Stimulated activated CD4-positive, alpha-beta T cell treated with anti-CD3 and anti-CD28 coated beads, TNF-alpha, amount 100 ng/mL, for 1 hour (primary cell): Measurements from ENCODE around the gene MEGF8.

Experiments used
- DNase-seq, 3 donors: peaks; one replicate each; pipeline ENCODE4 v3.0.0-alpha.2; 2020; ENCODE audit warnings: low read depth in 3 of 3, low spot score in 1 of 3

The MEGF8 gene

DNA sequence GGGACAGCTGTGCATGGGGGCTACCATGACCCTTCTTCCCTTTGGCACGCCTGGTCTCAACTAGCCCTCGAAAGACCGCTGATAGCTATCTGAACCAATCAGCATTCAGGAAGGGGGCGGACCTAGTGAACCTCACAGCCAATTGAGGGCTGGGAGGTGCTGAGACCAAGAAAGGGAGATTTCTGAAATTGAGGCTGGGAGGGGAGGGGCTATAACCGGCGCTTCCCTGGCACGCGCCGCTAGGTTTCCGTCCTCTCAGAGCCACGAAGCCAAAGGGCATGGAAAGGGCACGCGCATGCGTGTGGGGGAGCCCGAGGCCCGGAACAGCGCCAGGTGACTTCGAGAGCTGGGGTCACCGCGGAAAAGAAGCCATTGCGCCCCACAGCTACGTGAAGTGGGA, 18.8 kb upstream of the MEGF8 start:
- DNase-seq: no peak

DNA sequence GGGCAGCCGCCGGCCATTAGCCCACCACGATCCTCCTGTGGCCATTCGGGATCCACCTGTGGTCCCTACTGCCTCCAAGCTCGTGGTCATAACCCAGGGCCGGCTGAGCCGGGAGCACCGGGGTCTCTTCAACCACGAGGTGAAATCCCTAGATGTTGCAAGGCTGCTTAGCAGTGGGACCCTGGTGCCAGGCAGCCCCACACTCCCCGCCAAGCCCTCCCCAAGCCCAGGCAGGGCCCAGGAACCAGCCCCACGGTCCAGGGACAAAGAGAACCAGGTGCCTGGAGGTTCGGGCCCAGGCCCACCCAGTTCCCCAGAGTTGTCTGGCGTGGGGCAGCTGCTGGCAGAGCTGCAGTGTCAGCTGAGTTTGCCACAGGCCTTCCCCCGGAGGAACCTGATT, 15.7 kb upstream of the MEGF8 start:
- DNase-seq: no peak

DNA sequence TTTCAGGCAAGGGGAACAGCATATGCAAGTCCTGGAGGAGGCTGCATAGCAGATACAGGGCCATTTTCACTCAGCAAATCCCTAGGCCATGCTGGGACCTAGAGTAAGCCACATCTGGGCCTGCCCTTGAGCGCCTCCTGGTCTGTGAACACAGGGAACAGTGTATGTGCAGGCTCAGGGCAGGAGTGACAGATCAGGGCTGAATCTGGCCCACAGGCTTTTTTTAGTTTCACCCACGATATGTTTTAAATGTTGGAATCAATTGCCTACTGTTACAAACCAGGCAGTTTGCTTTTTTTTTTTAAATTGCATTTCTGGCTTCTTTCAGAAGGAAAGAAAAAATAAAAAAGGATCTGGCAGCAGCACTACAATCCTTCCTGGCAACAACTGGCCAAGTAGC, 13.8 kb upstream of the MEGF8 start:
- no peak for DNase-seq

DNA sequence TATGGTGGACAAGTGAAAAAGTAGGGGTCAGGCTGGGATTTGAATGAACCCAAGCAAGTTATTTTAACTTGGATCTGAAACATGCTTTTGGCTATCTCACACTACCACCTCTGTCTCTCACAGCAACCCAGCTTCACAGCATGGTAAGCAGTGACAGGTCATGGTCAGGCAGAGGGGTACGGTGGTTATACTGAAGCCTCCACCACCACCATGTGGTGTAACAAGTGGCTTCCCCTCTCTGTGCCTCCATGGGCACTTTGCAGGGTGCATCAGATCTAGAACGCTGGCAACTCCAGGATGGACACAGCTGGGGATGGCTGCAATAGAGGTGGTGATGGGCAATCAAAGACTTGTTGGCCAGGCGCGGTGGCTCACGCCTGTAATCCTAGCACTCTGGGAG, 13.1 kb upstream of the MEGF8 start:
- DNase-seq: no peak

DNA sequence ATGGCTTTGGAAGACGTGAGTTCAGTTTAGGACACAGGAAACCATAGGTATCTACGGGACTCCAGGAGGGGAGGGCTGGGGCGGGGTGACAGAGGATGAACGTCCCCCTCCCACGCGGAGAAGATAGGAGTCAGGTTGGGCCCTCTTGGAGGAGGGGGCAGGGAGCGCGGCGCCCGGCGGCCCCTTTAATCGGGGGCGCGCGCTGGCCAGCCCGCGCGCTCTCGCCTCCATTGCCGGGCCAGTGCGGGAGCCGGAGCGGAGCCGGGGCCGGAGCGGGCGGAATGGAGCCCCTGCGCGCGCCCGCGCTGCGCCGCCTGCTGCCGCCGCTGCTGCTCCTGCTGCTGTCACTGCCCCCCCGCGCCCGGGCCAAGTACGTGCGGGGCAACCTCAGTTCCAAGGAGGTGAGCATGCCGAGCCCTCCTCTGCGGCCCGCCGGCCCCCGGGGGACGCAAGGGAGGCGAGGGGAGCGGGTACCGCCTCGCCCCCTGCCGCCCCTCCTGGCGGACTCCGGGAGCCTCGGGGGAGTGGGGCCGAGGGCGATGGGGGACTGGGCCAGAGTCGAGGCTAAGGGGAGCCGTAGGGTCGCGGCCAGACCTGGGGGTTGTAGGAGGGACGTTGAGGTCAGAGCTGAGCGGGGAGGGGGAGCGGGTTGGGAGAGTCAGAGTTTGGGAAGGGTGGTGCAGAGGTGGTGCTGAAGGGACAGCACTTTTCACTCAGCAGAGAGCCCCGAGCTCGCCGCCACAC, 12.2 kb upstream of the MEGF8 start, which contains the start of gene TMEM145:
Gene TMEM145, plus strand, starts transcription at position 214 of the 744 bp plus-strand sequence. Its CDS starts 68 bp downstream, at position 282.
- DNase-seq: no peak

DNA sequence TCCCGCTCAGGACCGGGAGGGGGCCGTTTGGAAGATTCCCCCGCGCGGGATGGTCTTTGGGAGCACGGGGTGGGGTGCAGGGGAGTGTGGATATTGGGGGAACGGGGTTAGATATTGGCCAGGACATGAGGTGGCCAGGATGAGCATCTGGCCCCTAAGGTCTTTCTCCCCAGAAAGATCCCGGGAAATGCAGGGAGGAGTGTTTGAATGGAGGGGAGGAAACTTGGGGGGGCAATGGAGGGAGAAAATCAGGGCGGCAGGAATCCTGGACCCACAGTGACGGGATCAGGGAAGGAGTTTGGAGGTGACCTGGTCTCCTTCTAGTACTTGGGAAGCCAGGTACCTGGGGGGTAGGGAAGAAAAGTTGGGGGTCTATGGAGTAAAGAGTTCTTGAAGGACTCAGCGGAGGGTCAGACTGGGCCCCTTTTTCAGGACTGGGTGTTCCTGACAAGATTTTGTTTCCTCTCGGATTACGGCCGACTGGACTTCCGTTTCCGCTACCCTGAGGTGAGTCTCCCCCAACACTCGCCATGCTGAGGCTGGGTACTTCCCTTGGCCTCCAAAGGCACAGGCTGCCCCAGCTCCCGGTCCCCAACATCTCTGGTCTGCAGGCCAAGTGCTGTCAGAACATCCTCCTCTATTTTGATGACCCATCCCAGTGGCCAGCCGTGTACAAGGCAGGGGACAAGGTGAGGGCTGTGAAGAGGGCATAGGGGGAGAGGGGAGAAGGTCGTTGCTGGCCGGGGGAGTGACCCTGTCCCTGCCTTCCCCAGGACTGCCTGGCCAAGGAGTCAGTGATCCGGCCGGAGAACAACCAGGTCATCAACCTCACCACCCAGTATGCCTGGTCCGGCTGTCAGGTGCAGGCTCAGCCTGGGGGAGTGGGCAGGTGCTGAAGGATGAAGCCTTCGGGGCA, 11.3 kb upstream of the MEGF8 start:
- no peak for DNase-seq

DNA sequence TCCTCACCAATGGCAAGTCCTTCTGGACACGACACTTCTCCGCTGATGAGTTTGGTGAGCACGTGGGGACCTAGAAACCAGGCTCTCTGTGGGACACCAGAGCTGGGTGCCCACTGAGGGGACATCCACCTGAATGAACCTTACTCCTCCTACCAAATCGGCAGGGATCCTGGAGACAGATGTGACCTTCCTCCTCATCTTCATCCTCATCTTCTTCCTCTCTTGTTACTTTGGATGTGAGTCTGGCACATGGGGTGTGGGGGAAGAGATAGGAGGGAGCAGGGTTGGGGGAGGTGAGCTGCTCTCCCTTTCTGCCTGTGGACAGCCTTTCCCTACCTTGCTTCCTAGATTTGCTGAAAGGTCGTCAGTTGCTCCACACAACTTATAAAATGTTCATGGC, 10.4 kb upstream of the MEGF8 start:
- no peak for DNase-seq

DNA sequence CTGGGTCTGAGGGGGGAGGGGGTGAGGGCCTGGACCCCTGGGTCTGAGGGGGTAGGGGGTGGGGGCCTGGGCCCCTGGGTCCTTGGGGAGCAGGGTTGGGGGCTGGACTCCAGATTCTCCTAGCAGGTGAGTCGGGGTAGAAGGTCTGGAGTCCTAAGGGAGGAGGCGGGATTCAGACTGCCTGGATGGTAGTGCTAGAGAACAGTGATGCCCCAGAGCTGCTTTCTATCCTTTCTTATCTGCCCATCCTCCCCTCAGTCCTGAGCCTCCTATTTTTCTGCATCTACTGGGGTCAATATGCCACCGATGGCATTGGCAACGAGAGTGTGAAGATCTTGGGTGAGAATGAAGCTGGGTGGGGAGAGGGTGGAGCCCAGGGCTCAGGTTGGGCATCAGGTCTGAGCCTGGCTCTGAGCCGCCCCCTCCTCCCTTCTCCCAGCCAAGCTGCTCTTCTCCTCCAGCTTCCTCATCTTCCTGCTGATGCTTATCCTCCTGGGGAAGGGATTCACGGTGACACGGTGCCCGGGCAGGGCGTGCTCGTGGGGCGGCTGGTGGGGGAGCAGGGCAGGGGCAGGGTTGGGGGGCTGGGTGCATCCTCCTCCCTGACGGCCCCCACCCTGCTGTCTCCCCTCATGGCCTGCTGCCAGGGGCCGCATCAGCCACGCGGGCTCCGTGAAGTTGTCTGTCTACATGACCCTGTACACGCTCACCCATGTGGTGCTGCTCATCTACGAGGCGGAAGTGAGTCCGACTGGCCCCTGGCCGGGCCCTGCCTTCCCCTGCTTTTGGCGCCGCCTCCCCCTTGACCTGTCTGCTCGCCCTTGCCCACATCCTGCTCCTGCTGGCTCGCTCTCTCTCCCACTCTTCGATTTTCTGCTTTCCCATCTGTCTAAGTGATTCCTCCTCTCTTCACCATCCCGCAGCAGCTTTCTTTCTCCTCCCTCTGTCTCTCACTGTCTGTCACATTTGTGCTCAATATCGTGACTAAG, 8.9 kb upstream of the MEGF8 start:
- DNase-seq: no peak

DNA sequence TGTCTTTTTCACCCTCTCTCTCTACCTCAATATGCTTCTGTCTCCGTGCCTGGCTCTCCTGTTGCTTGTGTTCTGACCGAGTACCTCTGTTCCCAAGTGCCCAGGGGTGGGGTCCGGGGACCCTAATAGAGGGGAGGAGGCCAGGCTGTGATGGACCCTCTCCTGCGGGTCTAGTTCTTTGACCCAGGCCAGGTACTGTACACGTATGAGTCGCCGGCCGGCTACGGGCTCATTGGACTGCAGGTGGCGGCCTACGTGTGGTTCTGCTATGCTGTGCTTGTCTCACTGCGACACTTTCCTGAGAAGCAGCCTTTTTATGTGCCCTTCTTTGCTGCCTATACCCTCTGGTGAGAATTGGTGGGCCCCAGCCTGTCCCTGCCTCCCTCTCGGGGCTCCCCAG, 7.9 kb upstream of the MEGF8 start:
- DNase-seq: no peak

DNA sequence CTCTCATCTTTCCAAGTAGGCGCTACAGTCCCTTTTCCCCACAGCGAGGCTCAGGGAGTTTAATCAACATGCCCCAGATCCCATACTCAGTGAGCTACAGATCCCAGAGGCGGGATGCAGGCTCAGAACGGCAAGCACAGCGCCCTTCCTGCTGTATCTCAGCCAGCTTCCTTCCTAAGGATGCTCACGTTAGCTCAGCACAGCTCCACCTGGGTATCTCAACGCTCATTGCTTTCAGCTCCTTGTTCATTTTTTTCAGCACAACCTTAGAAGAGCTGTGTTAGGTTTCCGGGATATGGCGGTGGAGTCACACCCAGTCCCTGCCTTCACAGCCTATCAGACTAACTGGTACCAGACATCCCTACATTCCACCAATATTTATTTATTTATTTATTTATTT, 3.1 kb upstream of the MEGF8 start:
- DNase-seq: no peak

DNA sequence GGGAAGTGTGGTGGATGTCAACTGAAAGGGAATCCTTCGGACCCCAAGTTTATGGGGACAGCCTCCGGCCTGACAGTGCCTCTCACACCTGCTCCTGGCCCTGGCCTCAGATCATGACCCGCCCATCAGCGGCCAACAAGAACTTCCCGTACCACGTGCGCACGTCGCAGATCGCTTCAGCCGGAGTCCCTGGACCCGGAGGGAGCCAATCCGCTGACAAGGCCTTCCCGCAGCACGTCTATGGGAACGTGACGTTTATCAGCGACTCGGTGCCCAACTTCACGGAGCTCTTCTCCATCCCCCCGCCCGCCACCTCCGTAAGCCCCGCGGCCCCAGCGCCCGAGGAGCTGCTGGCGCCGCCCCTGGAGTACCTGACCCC, 2.0 kb upstream of the MEGF8 start:
- DNase-seq: no peak

DNA sequence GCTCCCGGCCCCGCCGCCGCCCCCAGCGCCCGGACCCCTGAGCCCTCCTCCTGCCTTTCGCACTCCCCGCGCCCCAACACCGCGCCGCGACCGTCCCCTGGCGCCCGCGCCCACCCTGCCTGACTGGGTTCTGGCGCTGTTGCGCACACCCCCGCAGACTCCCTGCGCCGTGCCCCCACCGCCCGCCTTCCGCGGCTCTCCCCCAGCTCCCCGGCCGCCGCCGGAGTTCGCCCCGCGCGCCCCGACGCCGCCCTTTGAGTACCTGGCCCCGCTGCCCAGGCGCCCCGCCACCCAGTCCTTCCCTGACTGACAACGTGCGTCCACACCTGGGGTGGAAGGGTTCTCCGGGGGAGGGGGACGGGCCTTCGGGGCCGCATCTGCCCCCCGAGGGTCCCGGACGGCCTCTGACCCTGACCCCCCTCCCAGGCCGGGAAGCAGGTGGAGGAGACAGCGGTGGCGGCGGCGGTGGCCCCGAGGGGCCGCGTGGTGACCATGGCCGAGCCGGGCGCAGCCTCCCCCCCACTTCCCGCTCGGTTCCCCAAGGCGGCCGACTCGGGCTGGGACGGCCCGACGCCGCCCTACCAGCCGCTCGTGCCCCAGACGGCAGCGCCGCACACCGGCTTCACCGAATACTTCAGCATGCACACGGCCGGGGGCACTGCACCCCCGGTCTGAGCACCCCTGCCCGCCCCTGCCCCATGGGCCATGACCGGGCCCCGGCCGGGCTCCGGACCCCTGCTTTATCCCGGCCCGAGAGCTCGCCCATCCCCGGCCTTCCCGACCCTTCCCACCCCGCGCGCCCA, 1.4 kb upstream of the MEGF8 start:
- DNase-seq: no peak

DNA sequence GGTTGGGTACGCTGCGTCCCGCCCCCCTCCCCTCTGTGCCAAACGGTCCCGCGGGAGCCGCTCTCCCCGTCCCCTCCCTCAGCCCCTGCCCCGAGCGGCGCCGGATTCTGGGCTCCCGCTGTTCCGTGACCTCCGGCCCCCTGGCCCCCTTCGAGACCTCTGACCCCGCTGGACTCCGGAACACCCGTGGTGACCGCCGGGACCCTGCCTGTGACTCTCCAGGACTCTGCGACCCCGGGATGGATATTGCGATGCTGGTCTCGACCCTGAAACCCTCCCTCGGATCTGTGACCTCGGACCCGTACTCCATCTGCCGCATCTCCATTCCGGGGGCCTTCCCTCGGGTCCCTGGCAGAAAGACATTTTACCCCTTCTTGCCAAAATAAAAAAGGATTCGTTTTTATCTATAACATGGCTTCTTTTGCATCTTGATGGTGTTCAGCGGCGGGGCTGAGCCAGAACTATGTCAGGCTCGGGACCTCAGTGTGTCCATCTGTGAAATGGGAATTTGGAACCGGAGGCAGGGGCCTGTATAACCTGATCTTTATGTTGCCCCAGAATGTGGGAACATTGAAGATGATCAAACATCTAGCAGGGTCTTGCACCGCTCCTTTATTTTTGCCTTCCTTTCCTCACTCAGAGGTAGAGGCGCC, 654 bp upstream of the MEGF8 start:
- no peak for DNase-seq

DNA sequence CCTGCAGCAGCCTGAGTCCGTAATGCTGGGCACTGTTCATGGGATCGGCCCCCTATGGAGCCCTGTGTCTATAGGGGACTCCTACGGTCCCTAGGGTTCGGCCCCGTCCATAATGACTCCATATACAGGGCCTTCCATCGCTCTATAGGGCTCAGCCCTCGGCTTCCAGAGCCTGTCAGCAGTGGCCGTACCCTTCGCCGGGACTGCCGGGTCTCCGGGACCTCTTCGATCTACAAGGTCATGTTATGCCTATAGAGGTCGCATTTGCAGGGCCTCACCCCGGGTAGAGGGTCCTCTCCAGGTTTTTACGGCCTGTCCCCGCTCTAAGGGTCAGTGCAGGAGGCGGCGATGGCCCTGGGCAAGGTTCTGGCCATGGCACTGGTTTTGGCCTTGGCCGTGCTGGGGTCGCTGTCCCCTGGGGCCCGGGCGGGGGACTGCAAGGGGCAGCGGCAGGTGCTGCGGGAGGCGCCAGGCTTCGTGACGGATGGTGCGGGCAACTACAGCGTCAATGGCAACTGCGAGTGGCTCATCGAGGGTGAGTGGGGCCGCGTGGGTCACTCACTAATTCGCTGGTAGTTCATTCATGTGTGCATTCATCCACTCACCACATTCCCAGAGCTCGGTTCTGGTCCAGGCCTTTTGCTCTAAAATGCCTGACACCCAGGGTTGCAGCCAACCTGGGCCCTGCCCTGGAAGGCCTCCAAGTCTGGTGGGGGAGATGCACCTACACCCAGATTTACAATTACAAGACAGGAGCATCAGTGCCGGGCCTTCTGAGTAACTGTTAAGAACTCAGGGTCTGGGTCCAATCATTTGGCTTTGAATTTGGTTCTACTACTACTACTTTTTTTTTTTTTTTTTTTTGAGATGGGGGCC, 699 bp downstream of the MEGF8 start:
- no peak for DNase-seq

DNA sequence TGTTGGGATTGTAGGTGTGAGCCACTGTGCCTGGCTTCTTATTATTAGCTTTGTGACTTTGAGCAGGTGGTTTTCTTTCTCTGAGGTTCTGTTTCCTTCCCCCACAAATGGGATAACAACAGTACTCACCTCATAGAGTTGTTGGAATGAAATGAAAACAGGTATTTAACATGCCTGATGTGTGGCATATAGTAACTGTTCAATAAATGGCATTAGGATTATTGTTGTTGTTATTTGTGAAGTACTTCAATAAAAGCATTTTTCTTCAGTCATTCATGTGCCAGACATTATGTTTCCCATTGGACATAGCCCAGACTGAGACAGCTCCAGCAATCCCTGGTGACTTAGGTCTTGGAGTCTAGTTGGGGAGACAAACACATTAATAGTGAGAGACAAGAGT, 1.5 kb downstream of the MEGF8 start:
- DNase-seq: no peak

DNA sequence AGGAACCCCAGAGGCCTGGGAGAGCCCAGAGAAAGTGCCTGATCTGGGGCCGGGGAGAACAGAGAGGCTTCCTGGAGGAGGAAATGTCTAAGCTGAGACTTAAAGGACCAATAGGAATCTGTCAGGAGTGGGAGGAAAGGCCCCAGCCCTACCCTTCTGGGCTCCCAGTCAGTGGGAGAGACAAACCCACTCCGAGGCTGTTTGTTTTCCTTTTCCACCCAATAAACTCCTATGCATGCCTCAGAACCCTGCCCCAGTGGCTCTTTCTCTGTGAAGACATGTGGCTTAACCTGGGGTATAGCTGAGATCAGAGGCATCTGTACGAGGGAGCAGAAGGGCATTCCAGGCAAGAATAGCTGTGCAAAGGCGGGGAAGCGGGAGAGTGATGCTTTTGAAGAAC, 1.9 kb downstream of the MEGF8 start:
- no peak for DNase-seq

DNA sequence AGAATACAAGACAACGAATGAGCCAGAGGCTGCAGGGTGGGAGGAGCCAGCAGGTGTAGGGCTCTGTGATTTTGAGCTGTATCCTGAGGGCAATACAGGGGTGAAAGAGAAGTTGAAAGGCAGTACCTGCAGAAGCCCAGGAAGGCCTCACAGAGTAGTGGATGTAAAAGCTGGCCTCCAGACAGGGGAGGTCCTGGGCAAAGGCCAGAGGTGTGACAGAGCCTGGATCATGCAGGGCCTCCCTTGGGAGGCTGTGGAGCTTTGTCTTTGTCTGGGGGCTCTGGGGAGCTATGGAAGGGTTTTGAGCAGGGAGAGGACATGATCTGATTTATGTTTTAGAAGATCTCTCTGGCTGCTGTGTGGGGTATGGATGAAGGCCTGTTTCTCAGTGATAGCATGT, 2.7 kb downstream of the MEGF8 start:
- DNase-seq: no peak

DNA sequence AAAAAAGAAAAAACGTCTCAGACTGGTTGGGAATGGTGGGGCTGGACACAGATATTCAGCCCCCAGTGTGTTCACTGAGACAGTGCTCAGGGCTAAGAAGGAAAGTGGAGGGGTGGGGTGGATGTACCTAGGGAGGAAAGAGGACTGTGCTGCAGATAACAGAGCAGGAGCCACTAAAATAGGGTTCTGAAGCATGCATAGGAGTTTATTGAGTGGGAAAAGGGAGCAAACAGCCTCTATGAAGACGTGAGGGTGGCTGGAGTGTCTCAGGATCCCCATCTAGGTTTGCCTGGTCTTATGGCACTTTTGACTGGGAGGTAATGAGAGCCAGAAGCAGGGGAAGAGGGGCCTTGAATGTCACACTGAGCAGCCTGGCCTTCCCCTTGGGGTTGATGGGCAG, 3.4 kb downstream of the MEGF8 start:
- no peak for DNase-seq

DNA sequence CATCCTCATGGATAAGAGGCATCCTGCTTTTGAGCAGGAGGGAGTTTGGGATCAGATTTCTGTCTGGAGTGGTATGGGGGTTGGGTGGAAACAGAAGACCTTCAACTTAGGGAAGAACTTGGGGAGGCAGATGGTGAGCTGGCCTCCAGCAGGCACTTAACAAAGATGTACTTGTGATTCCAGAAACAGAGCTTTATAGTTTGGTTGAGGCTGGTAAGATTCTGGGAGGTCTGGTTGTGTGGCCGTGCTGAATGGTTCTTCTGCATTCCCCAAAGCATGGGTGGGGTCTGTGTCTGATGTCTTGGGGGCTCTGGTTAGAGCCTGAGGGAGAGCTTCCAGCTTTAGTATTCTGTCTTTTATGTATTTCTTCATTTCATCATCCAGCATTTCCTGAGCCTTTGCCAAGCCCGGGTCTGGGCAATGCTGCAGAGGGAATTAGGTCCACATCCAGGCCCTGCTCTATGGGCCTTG, 4.8 kb downstream of the MEGF8 start:
- DNase-seq: no peak
